ENCODE results near the gene EIF4E1B.

The EIF4E1B gene

DNA sequence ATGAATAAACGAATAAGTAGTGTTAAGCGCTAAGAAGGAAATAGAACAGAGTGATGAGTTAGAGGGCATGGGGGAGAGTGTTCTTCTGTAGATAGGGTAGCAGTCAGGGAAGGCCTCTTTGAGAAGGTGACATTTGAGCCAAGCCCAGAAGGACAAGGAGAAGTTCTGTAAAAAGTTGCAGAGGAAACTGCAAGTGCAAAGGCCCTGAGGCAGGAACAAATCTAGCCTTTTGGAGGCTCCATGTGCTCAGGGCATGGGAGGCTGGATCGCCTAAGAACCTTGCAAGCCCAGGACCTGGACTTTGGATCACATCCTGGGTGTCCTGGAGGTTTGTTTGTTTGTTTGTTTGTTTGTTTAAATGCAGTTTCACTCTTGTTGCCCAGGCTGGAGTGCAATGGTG is 8.0 kb downstream of the EIF4E1B start:
- no peak overlapping the region for H3K4me3 ChIP-seq (ENCODE audit: low read depth, low read length)
- TF ChIP-seq, protein P1, sequence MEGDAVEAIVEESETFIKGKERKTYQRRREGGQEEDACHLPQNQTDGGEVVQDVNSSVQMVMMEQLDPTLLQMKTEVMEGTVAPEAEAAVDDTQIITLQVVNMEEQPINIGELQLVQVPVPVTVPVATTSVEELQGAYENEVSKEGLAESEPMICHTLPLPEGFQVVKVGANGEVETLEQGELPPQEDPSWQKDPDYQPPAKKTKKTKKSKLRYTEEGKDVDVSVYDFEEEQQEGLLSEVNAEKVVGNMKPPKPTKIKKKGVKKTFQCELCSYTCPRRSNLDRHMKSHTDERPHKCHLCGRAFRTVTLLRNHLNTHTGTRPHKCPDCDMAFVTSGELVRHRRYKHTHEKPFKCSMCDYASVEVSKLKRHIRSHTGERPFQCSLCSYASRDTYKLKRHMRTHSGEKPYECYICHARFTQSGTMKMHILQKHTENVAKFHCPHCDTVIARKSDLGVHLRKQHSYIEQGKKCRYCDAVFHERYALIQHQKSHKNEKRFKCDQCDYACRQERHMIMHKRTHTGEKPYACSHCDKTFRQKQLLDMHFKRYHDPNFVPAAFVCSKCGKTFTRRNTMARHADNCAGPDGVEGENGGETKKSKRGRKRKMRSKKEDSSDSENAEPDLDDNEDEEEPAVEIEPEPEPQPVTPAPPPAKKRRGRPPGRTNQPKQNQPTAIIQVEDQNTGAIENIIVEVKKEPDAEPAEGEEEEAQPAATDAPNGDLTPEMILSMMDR (IDR thresholded peaks at IDR 0.05; ENCODE audit: low read depth, low read length), result no peak

DNA sequence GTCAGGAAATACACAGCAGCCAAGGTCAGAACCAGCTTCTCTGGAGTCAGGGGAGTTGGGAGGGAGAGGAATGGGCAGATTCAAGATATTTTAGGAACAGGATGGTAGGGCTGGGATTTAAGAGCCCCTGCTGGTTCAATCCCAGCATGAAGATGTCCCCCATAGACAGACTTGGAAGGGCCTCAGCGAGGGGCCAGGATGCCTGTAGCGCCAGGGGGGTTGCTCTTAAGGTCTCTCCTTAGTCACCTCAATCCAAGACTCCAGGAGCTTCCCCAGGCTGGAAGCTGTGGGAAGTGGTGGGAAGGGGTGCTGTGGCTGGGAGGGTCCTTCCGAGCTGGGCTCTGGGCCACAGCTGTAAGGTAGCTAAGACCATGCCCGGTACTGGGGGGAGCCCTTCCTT is 8.7 kb downstream of the EIF4E1B start:
- TF ChIP-seq, protein P1 (IDR thresholded peaks at IDR 0.05; ENCODE audit: low read depth, low read length), result no peak
- no peak overlapping the region for H3K4me3 ChIP-seq (ENCODE audit: low read depth, low read length)

DNA sequence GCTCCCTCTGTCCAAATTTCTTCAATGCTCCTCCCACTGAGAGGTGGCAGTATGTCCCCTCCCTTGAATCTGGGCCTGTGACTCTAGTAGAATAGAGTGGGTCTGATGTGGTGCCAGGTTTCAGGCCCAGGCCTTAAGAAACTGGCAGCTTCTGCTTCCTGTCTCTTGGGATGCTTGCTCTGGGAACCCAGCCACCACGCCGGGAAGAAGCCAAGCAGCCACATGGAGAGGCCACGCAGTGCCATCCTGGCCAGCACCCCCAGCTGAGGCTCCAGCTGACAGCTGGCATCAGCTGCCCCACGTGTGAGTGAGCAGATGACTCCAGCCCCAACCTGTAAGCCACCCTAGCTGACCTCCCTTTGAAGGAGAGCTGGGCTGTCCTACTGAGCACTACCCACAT is 9.5 kb downstream of the EIF4E1B start:
- no peak overlapping the region for H3K4me3 ChIP-seq (ENCODE audit: low read depth, low read length)
- TF ChIP-seq, protein P1 (IDR thresholded peaks at IDR 0.05; ENCODE audit: low read depth, low read length), result no peak

DNA sequence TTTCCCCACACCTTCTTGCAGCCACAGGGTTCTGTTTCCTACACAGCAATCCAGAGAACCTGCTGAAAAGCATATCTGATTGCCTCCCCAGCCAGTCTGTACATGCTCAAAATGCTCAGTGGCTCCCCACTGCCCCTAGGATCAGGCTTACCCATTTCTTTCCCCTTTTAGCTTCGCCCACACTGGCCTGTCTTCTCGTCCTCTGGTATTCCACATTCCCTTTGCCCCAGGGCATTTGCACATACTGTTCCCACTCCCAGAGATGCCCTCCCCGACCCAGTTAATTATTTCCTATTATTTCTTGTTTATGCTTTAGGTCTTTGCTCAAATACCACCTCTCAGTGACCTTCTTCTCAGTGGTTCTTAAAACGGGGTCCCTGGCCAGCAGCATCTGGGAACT is 10.1 kb downstream of the EIF4E1B start:
- H3K4me3 ChIP-seq (ENCODE audit: low read depth, low read length), result no peak overlapping the region
- TF ChIP-seq, protein P1 (IDR thresholded peaks at IDR 0.05; ENCODE audit: low read depth, low read length), result no peak

GRCh38 chr5:176642675-176643490 is 12.4 kb downstream of the EIF4E1B start:
- H3K4me3 ChIP-seq (ENCODE audit: low read depth, low read length), result no peak overlapping the region
- TF ChIP-seq, protein P1 (IDR thresholded peaks at IDR 0.05; ENCODE audit: low read depth, low read length), result no peak

- no peak overlapping the region for H3K4me3 ChIP-seq (ENCODE audit: low read depth, low read length)
- TF ChIP-seq, protein P1 (IDR thresholded peaks at IDR 0.05; ENCODE audit: low read depth, low read length), result no peak
Observed at GRCh38 chr5:176643491-176644219, 13.2 kb downstream of the EIF4E1B start.

DNA sequence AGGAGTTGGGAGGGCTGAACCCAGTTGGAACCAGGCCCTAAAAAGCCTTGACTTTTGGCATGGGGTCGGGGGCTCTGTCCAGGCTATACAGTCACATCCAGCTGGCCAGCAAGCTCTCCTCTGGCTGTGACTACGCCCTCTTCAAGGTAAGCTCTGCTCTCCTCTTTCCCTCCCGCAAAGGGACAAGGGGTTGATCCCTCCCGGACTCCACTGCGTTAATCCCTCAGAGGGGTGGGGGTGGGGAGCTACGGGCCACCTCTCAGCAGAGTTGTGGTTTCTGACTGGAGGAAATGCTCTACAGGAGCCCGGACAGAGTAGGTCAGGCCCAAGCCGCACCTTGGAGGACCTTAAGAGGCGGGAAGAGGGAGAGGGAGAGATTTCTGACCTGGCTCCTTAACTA is 13.8 kb downstream of the EIF4E1B start:
- H3K4me3 ChIP-seq (ENCODE audit: low read depth, low read length), result no peak overlapping the region
- TF ChIP-seq, protein P1 (IDR thresholded peaks at IDR 0.05; ENCODE audit: low read depth, low read length), result no peak
